K562 (cell line): ENCODE measurements around the gene ARHGAP8. TPM values are rescaled to one million over a fixed set of nuclear protein-coding genes. Genes with fewer than 3 reads are reported as not detected.

Source experiments
- ATAC-seq: fragments of 200-7000 bp; cut with Tn5 transposase; 3 replicates; pipeline ENCODE4 v1.9.1; 2020; ENCODE audit warnings: moderate library complexity
- BruUV-seq: library from RNA; stranded (reverse); fragments of 400-500 nt; replicated peaks from 2 replicates; lab custom pipeline; 2021; lab: Mats Ljungman, UMichigan
- CTCF ChIA-PET: fragments of 300-600 bp; formaldehyde crosslinking; extraction: SDS; loops from one replicate; lab custom pipeline; 2021; ENCODE audit warnings: low intra/inter-chr PET ratio; lab: Yijun Ruan, JAX
- POLR2A ChIA-PET: fragments of 300-600, 350-650 bp; sonication (Branson Sonifier 250); formaldehyde crosslinking; extraction: SDS; loops from one replicate; lab custom pipeline; 2021; ENCODE audit warnings: antibody characterized with exemption, inconsistent platforms; lab: Yijun Ruan, JAX
- DNase-seq, 4 experiments: peaks; one replicate each; pipeline versions ENCODE4 v3.0.0 to v3.0.0-alpha.2; 2011 to 2018; ENCODE audit warnings: low spot score in 3 of 4, mixed read lengths in 3 of 4; ENCODE audit errors: extremely low read depth in 1 of 4
- FAIRE-seq: peaks from 2 replicates; lab custom pipeline; 2011; peaks lifted over from hg19 to GRCh38; lab: Jason Lieb, UNC
- H2AFZ ChIP-seq: 2 replicates; pipeline ENCODE4 v1.6.0; 2011; ENCODE audit warnings: low read depth, low read length, control low read depth, inconsistent platforms
- H3K27ac ChIP-seq: fragments of 200-600 bp; 3 replicates; pipeline ENCODE4 v1.8.0; 2011; ENCODE audit warnings: low read depth, mild to moderate bottlenecking, control low read depth, inconsistent platforms, low read length, moderate library complexity, mixed read lengths; ENCODE audit errors: extremely low read depth
- H3K27me3 ChIP-seq, 2 experiments: fragments of 300-600 bp in 1 of 2; 2 replicates in 1 of 2; 3 replicates in 1 of 2; pipeline versions ENCODE4 v1.6.0 to v1.8.0; 2011; ENCODE audit warnings: inconsistent platforms in 2 of 2, low read length in 2 of 2, mild to moderate bottlenecking in 1 of 2, mixed read lengths in 1 of 2, moderate library complexity in 1 of 2; ENCODE audit not compliant: control insufficient read depth in 2 of 2, insufficient read depth in 2 of 2
- H3K36me3 ChIP-seq: fragments of 300-600 bp; 3 replicates; pipeline ENCODE4 v1.8.0; 2011; ENCODE audit warnings: mild to moderate bottlenecking, low read length, inconsistent platforms; ENCODE audit not compliant: control insufficient read depth, insufficient read depth
- H3K4me1 ChIP-seq, 2 experiments: fragments of 200-600 bp in 1 of 2; replicated peaks in 1 of 2; 2 replicates in 1 of 2; 3 replicates in 1 of 2; pipeline versions ENCODE4 v1.5.1 to v1.8.0; 2011; ENCODE audit warnings: inconsistent platforms in 2 of 2, low read length in 2 of 2, mild to moderate bottlenecking in 1 of 2, mixed read lengths in 1 of 2, moderate library complexity in 1 of 2; ENCODE audit not compliant: control insufficient read depth in 2 of 2, insufficient read depth in 2 of 2
- H3K4me2 ChIP-seq: 2 replicates; pipeline ENCODE4 v1.6.1; 2011; ENCODE audit warnings: low read length, control low read depth, inconsistent platforms, mixed read lengths; ENCODE audit not compliant: insufficient read depth
- H3K4me3 ChIP-seq: fragments of 200-600 bp; sonication (generic), shearing (Covaris generic); 2 replicates; pipeline ENCODE4 v1.5.1; 2016; ENCODE audit warnings: control low read depth, inconsistent platforms
- H3K79me2 ChIP-seq: fragments of 200-600 bp; 3 replicates; pipeline ENCODE4 v1.8.0; 2011; ENCODE audit warnings: low read length, inconsistent platforms; ENCODE audit not compliant: control insufficient read depth, insufficient read depth
- H3K9ac ChIP-seq, 2 experiments: 2 replicates each; pipeline versions ENCODE4 v1.6.0 to v1.6.1; 2011; ENCODE audit warnings: low read depth in 2 of 2, low read length in 2 of 2, control low read depth in 1 of 2, inconsistent platforms in 1 of 2, mild to moderate bottlenecking in 1 of 2, mixed read lengths in 1 of 2; ENCODE audit not compliant: insufficient read depth in 1 of 2
- H3K9me1 ChIP-seq: one replicate; pipeline ENCODE4 v1.6.0; 2011; ENCODE audit warnings: inconsistent platforms, mild to moderate bottlenecking, low read length, moderate library complexity; ENCODE audit not compliant: control insufficient read depth, insufficient read depth
- H3K9me3 ChIP-seq: replicated peaks from 2 replicates; pipeline ENCODE4 v1.5.1; 2011; ENCODE audit warnings: low read depth, low read length, inconsistent platforms; ENCODE audit not compliant: control insufficient read depth, insufficient read depth
- H4K20me1 ChIP-seq: replicated peaks from 2 replicates; pipeline ENCODE4 v1.6.1; 2011; ENCODE audit warnings: low read length, inconsistent platforms, mixed read lengths; ENCODE audit not compliant: control insufficient read depth, insufficient read depth
- KLF16 ChIP-seq: IDR thresholded peaks from 2 replicates; pipeline ENCODE4 v1.6.1; 2016; ENCODE audit warnings: antibody characterized with exemption
- MCM5 ChIP-seq: fragments of 450-650 bp; IDR thresholded peaks from 2 replicates; pipeline ENCODE4 v1.6.1; 2016; ENCODE audit warnings: low read depth
- NCOA2 ChIP-seq, 2 experiments: fragments of 450-650 bp; IDR thresholded peaks; 2 replicates each; pipeline ENCODE4 v1.6.1; 2018; ENCODE audit warnings: mild to moderate bottlenecking in 2 of 2, moderate library complexity in 1 of 2; ENCODE audit not compliant: partially characterized antibody in 2 of 2
- RB1 ChIP-seq: fragments of 450-650 bp; IDR thresholded peaks from 2 replicates; pipeline ENCODE4 v1.6.1; 2017; ENCODE audit warnings: low read depth, mild to moderate bottlenecking
- RBM25 ChIP-seq: fragments of 200-400 bp; formaldehyde crosslinking; IDR thresholded peaks from 2 replicates; pipeline ENCODE4 v1.6.1; 2018; ENCODE audit warnings: low read length, low read depth, moderate library complexity; ENCODE audit not compliant: severe bottlenecking
- TGIF2 ChIP-seq: sonication (generic); formaldehyde crosslinking; IDR thresholded peaks from 2 replicates; pipeline ENCODE4 v1.8.1; 2022; ENCODE audit warnings: mild to moderate bottlenecking, missing genetic modification reagents, moderate library complexity
- ZFP36 ChIP-seq: fragments of 150-350 bp; IDR thresholded peaks from 2 replicates; pipeline ENCODE4 v1.6.1; 2018; ENCODE audit warnings: low read length, low read depth; ENCODE audit not compliant: partially characterized antibody
- ZNF408 ChIP-seq: fragments of 250-450 bp; sonication (Bioruptor Pico); IDR thresholded peaks from 2 replicates; pipeline ENCODE4 v1.4.0; 2020; ENCODE audit warnings: low read depth, mild to moderate bottlenecking, moderate library complexity
- ZNF778 ChIP-seq: fragments of 450-650 bp; formaldehyde crosslinking; IDR thresholded peaks from 2 replicates; pipeline ENCODE4 v1.4.0; 2020; ENCODE audit warnings: mild to moderate bottlenecking, moderate library complexity
- WGBS: fragments of 100-300 bp; shearing (Covaris generic); methylation state at CpG from one replicate; pipeline ENCODE4 v1.1.6; 2016; ENCODE audit warnings: low coverage, mixed read lengths; ENCODE audit not compliant: insufficient coverage; ENCODE audit errors: missing lambda C conversion rate; 5-methylcytosine and 5-hydroxymethylcytosine counted together
- in situ Hi-C: fragments of 300-500 bp; cut with MboI; formaldehyde crosslinking; loops from 4 replicates; pipeline ENCODE4 v1.15.0; 2018; ENCODE audit warnings: inconsistent platforms, mixed read lengths
- intact Hi-C: fragments of 100-400 bp; cut with micrococcal nuclease; formaldehyde crosslinking; loops from 2 replicates; pipeline ENCODE4 v1.14.2; 2022
- polyA plus RNA-seq, 8 experiments: library from polyadenylated mRNA; depleted of rRNA in 4 of 8; stranded (reverse) in 5 of 8; unstranded in 3 of 8; fragments of >200 nt; fragmentation: Nextera tagmentation in 2 of 8; fragmentation: Illumina TruSeq in 1 of 8; extraction: Ambion mirVana in 2 of 8; extraction: Trizol in 1 of 8; gene quantifications; 2 replicates each; pipeline versions ENCODE4 v1.2.1 to v1.2.3, GENCODE V29; 2011 to 2014; ENCODE audit warnings: inconsistent platforms in 1 of 8, missing spikeins in 1 of 8
- total RNA-seq, 7 experiments: library from RNA; depleted of rRNA in 6 of 7; stranded (reverse); fragments of >200 nt in 6 of 7; fragmentation: Illumina TruSeq in 2 of 7; extraction: Trizol in 2 of 7; gene quantifications; 2 replicates each; pipeline versions ENCODE4 v1.2.1 to v1.2.3, GENCODE V29; 2011 to 2021; ENCODE audit warnings: low replicate concordance in 1 of 7
- TF ChIP-seq, protein P1 (sequence below): fragments of 250-450 bp; sonication (Bioruptor Pico); IDR thresholded peaks from 2 replicates; pipeline ENCODE4 v1.8.0; 2022; ENCODE audit warnings: inconsistent platforms
- TF ChIP-seq, protein P2 (sequence below): fragments of 450-650 bp; IDR thresholded peaks from 2 replicates; pipeline ENCODE4 v1.6.1; 2017; ENCODE audit warnings: antibody characterized with exemption
- TF ChIP-seq, protein P3 (sequence below): fragments of 450-650 bp; formaldehyde crosslinking; IDR thresholded peaks from 2 replicates; pipeline ENCODE4 v1.4.0; 2020; ENCODE audit warnings: mild to moderate bottlenecking, moderate library complexity
- TF ChIP-seq, protein P4 (sequence below), 3 experiments: IDR thresholded peaks in 2 of 3; conservative IDR thresholded peaks in 1 of 3; 2 replicates each; pipeline ENCODE4 v1.5.1; 2011 to 2012; ENCODE audit warnings: low read length in 3 of 3, mild to moderate bottlenecking in 3 of 3, control low read depth in 2 of 3, improper control_type of control experiment in 1 of 3, inconsistent platforms in 1 of 3, low read depth in 1 of 3, mixed read lengths in 1 of 3, moderate library complexity in 1 of 3; ENCODE audit not compliant: insufficient read depth in 2 of 3

ARHGAP8 gene
- total and polyA plus RNA-seq, 9 of the 15 experiments (the other 6 are each of a cell fraction or from before 2014, with no cell fraction given), result 0.15 to 2.2 (median 0.62) TPM

DNA sequence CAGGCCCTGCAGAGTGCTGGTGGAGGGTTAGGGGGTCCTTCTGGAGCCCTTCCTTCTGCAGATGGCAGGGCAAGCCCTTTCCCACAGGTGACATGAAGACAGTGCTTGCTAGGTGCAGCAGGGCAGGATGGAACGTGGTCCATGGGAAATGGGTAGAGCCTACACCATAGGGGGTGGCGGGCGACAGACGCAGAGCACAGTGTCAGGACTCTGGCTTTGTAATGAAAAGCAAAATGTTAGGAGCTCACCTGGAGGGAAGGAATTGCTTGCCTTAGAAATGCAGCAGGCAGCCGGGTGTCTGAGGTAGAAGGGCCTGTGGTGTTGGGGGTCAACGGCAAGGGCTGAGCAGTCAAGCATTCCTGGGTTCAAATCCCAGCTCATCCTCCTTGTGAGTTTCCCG is 54.9 kb downstream of the ARHGAP8 start (continued):
- TF ChIP-seq, protein P1, sequence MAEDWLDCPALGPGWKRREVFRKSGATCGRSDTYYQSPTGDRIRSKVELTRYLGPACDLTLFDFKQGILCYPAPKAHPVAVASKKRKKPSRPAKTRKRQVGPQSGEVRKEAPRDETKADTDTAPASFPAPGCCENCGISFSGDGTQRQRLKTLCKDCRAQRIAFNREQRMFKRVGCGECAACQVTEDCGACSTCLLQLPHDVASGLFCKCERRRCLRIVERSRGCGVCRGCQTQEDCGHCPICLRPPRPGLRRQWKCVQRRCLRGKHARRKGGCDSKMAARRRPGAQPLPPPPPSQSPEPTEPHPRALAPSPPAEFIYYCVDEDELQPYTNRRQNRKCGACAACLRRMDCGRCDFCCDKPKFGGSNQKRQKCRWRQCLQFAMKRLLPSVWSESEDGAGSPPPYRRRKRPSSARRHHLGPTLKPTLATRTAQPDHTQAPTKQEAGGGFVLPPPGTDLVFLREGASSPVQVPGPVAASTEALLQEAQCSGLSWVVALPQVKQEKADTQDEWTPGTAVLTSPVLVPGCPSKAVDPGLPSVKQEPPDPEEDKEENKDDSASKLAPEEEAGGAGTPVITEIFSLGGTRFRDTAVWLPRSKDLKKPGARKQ (CRISPR knock-in tag), result no peak
- no peak for TF ChIP-seq ZNF408 (CRISPR knock-in tag)
- no peak for TF ChIP-seq MCM5
- TF ChIP-seq ZFP36, result no peak
- no peak for TF ChIP-seq RB1

DNA sequence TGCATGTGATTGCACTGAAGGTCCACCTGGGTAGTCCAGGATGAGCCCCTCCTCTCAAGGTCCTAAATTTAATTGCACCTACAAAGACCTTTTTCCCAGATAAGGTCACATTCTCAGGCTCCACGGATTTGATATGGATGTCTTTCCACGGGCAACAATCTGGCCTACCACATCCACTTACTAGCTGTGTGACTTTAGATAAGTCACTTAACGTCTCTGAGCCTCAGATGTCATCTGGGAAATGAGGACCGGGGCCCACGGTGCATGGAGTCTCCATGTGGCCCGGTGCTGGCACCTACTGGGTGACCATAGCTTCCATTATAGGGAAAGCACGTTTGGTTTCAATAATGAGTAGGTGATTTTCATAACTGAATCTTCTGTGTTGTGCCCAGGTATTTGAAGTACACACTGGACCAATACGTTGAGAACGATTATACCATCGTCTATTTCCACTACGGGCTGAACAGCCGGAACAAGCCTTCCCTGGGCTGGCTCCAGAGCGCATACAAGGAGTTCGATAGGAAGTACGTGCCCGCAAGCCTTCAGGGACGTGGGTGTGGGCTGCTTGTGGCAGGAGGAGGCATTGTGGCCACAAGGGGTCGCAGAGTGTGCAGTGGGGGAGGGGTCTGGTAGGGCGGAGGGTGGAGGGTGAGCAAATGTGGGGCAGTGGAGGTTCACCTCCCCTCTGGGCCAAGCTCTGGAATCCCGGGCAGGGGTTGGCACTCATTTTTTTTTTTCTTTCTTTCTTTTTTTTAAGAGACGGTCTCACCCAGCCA is 55.7 kb downstream of the ARHGAP8 start:
- H3K9me3 ChIP-seq, result no peaks in the 10 kb centered on the region
- peaks cover 0 to 3% of the 10 kb centered on the region in 2 experiments; a peak in 1 of 5 replicates for H3K4me1 ChIP-seq
- no peak overlapping the region for H2AFZ ChIP-seq
- no TSS peak for BruUV-seq
- H3K4me2 ChIP-seq, result peak overlapping the region; percentile 37; the same call in 1 of the 2 replicates
- ChIA-PET CTCF (no interaction called here), POLR2A (interaction anchor here (0.6 kb wide), 1 partner anchor 122 kb away, joined by 3 read pairs; no protein-coding TSS in a partner anchor)
- H3K27me3 ChIP-seq, result peaks cover 3 to 29% of the 10 kb centered on the region in 2 experiments; a peak in 3 of 5 replicates
- intact Hi-C loops, result no loop called here
- 9% methylated on average over 15 of the region's 21 CpGs for WGBS
- H4K20me1 ChIP-seq, result no peaks in the 10 kb centered on the region
- H3K36me3 ChIP-seq, result no peaks in the 10 kb centered on the region
- no peak overlapping the region for H3K9ac ChIP-seq
- H3K79me2 ChIP-seq, result no peaks in the 10 kb centered on the region
- peak; percentile 41 to 69 (median 54) for DNase-seq
- ATAC-seq, result peak; percentile 80
- in situ Hi-C loops, result loop anchor here (25.0 kb wide), 1 partner anchor 429 kb away; the partner anchor contains the start of gene KIAA0930
- no peak overlapping the region for H3K27ac ChIP-seq
- no peak for FAIRE-seq
- H3K9me1 ChIP-seq, result no peaks in the 10 kb centered on the region
- H3K4me3 ChIP-seq, result no peak overlapping the region
- peak; percentile 58 for TF ChIP-seq RBM25
- no peak for TF ChIP-seq NCOA2 (IDR thresholded peaks at IDR 0.05; ENCODE audit: partially characterized antibody in 2 of 2)
- TF ChIP-seq, protein P2, sequence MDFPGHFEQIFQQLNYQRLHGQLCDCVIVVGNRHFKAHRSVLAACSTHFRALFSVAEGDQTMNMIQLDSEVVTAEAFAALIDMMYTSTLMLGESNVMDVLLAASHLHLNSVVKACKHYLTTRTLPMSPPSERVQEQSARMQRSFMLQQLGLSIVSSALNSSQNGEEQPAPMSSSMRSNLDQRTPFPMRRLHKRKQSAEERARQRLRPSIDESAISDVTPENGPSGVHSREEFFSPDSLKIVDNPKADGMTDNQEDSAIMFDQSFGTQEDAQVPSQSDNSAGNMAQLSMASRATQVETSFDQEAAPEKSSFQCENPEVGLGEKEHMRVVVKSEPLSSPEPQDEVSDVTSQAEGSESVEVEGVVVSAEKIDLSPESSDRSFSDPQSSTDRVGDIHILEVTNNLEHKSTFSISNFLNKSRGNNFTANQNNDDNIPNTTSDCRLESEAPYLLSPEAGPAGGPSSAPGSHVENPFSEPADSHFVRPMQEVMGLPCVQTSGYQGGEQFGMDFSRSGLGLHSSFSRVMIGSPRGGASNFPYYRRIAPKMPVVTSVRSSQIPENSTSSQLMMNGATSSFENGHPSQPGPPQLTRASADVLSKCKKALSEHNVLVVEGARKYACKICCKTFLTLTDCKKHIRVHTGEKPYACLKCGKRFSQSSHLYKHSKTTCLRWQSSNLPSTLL, result no peak
- TF ChIP-seq TGIF2 (CRISPR knock-in tag), result no peak
- TF ChIP-seq ZNF778 (CRISPR knock-in tag), result no peak
- no peak for TF ChIP-seq KLF16
- TF ChIP-seq, protein P3, sequence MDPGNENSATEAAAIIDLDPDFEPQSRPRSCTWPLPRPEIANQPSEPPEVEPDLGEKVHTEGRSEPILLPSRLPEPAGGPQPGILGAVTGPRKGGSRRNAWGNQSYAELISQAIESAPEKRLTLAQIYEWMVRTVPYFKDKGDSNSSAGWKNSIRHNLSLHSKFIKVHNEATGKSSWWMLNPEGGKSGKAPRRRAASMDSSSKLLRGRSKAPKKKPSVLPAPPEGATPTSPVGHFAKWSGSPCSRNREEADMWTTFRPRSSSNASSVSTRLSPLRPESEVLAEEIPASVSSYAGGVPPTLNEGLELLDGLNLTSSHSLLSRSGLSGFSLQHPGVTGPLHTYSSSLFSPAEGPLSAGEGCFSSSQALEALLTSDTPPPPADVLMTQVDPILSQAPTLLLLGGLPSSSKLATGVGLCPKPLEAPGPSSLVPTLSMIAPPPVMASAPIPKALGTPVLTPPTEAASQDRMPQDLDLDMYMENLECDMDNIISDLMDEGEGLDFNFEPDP (CRISPR knock-in tag), result no peak
- TF ChIP-seq, protein P4, sequence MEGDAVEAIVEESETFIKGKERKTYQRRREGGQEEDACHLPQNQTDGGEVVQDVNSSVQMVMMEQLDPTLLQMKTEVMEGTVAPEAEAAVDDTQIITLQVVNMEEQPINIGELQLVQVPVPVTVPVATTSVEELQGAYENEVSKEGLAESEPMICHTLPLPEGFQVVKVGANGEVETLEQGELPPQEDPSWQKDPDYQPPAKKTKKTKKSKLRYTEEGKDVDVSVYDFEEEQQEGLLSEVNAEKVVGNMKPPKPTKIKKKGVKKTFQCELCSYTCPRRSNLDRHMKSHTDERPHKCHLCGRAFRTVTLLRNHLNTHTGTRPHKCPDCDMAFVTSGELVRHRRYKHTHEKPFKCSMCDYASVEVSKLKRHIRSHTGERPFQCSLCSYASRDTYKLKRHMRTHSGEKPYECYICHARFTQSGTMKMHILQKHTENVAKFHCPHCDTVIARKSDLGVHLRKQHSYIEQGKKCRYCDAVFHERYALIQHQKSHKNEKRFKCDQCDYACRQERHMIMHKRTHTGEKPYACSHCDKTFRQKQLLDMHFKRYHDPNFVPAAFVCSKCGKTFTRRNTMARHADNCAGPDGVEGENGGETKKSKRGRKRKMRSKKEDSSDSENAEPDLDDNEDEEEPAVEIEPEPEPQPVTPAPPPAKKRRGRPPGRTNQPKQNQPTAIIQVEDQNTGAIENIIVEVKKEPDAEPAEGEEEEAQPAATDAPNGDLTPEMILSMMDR (IDR thresholded peaks at IDR 0.05 in 2 of 3, conservative IDR thresholded peaks at IDR 0.05 in 1 of 3; ENCODE audit: insufficient read depth in 2 of 3, low read depth in 1 of 3, low read length in 3 of 3), result peak; percentile 32 to 47 (median 38); a peak in 5 of 6 replicates
